Measurements from ENCODE around the gene FAM110A.
"Not testable (repeated sequence)": the region's sequence is repeated elsewhere in the genome, so short reads cannot be mapped to it uniquely, and the experiment has no call there.

Gene FAM110A

GRCh38 chr20:846894-847278, 13.4 kb downstream of the FAM110A start:
- Histone ChIP-seq H3K4me3 (ENCODE audit: low read depth, low read length) (no peak overlapping the region), H3K9me3 (ENCODE audit: control insufficient read depth, insufficient read depth, low read length) (no peaks in the 10 kb centered on the region), H3K27me3 (ENCODE audit: control insufficient read depth, insufficient read depth, low read length) (peaks cover 32% of the 10 kb centered on the region), H3K4me1 (ENCODE audit: control insufficient read depth, insufficient read depth, low read length) (peaks cover 8% of the 10 kb centered on the region), H3K36me3 (ENCODE audit: control insufficient read depth, insufficient read depth, low read length) (peaks cover 2% of the 10 kb centered on the region), H3K9ac (ENCODE audit: low read depth, low read length) (no peak overlapping the region)

- Histone ChIP-seq H3K4me3 (ENCODE audit: low read depth, low read length) (no peak overlapping the region), H3K9ac (ENCODE audit: low read depth, low read length) (no peak overlapping the region), H3K9me3 (ENCODE audit: control insufficient read depth, insufficient read depth, low read length) (no peaks in the 10 kb centered on the region), H3K4me1 (ENCODE audit: control insufficient read depth, insufficient read depth, low read length) (peaks cover 8% of the 10 kb centered on the region), H3K27me3 (ENCODE audit: control insufficient read depth, insufficient read depth, low read length) (peaks cover 21% of the 10 kb centered on the region), H3K36me3 (ENCODE audit: control insufficient read depth, insufficient read depth, low read length) (peaks cover 2% of the 10 kb centered on the region)
These were observed 14.7 kb downstream of the FAM110A start for GRCh38 chr20:848193-848592.

- not testable (repeated sequence) for H3K9me3 ChIP-seq (ENCODE audit: control insufficient read depth, insufficient read depth, low read length); H3K36me3 ChIP-seq (ENCODE audit: control insufficient read depth, insufficient read depth, low read length); H3K9ac ChIP-seq (ENCODE audit: low read depth, low read length); H3K4me3 ChIP-seq (ENCODE audit: low read depth, low read length); H3K4me1 ChIP-seq (ENCODE audit: control insufficient read depth, insufficient read depth, low read length)
- H3K27me3 ChIP-seq (ENCODE audit: control insufficient read depth, insufficient read depth, low read length), result peaks cover 16% of the 10 kb centered on the region
These were observed 15.2 kb downstream of the FAM110A start for GRCh38 chr20:848731-849130.

GRCh38 chr20:853406-853996, 20.0 kb downstream of the FAM110A start:
- H3K4me1 ChIP-seq (ENCODE audit: control insufficient read depth, insufficient read depth, low read length), result no peaks in the 10 kb centered on the region
- no peaks in the 10 kb centered on the region for H3K36me3 ChIP-seq (ENCODE audit: control insufficient read depth, insufficient read depth, low read length)
- no peaks in the 10 kb centered on the region for H3K9me3 ChIP-seq (ENCODE audit: control insufficient read depth, insufficient read depth, low read length)
- H3K9ac ChIP-seq (ENCODE audit: low read depth, low read length), result no peak overlapping the region
- no peaks in the 10 kb centered on the region for H3K27me3 ChIP-seq (ENCODE audit: control insufficient read depth, insufficient read depth, low read length)
- H3K4me3 ChIP-seq (ENCODE audit: low read depth, low read length), result no peak overlapping the region

GRCh38 chr20:854601-855000, 21.1 kb downstream of the FAM110A start:
- Histone ChIP-seq H3K36me3 (ENCODE audit: control insufficient read depth, insufficient read depth, low read length) (no peaks in the 10 kb centered on the region), H3K4me1 (ENCODE audit: control insufficient read depth, insufficient read depth, low read length) (no peaks in the 10 kb centered on the region), H3K27me3 (ENCODE audit: control insufficient read depth, insufficient read depth, low read length) (no peaks in the 10 kb centered on the region), H3K9me3 (ENCODE audit: control insufficient read depth, insufficient read depth, low read length) (no peaks in the 10 kb centered on the region), H3K9ac (ENCODE audit: low read depth, low read length) (no peak overlapping the region), H3K4me3 (ENCODE audit: low read depth, low read length) (no peak overlapping the region)

GRCh38 chr20:855466-856360, 22.2 kb downstream of the FAM110A start:
- no peaks in the 10 kb centered on the region for H3K4me1 ChIP-seq (ENCODE audit: control insufficient read depth, insufficient read depth, low read length)
- no peaks in the 10 kb centered on the region for H3K9me3 ChIP-seq (ENCODE audit: control insufficient read depth, insufficient read depth, low read length)
- H3K9ac ChIP-seq (ENCODE audit: low read depth, low read length), result no peak overlapping the region
- H3K27me3 ChIP-seq (ENCODE audit: control insufficient read depth, insufficient read depth, low read length), result no peaks in the 10 kb centered on the region
- no peaks in the 10 kb centered on the region for H3K36me3 ChIP-seq (ENCODE audit: control insufficient read depth, insufficient read depth, low read length)
- H3K4me3 ChIP-seq (ENCODE audit: low read depth, low read length), result no peak overlapping the region

- Histone ChIP-seq H3K9me3 (ENCODE audit: control insufficient read depth, insufficient read depth, low read length) (no peaks in the 10 kb centered on the region), H3K9ac (ENCODE audit: low read depth, low read length) (no peak overlapping the region), H3K36me3 (ENCODE audit: control insufficient read depth, insufficient read depth, low read length) (no peaks in the 10 kb centered on the region), H3K4me1 (ENCODE audit: control insufficient read depth, insufficient read depth, low read length) (no peaks in the 10 kb centered on the region), H3K4me3 (ENCODE audit: low read depth, low read length) (no peak overlapping the region), H3K27me3 (ENCODE audit: control insufficient read depth, insufficient read depth, low read length) (no peaks in the 10 kb centered on the region)
These were observed 22.9 kb downstream of the FAM110A start for GRCh38 chr20:856361-856775.

- no peaks in the 10 kb centered on the region for H3K9me3 ChIP-seq (ENCODE audit: control insufficient read depth, insufficient read depth, low read length)
- H3K4me3 ChIP-seq (ENCODE audit: low read depth, low read length), result no peak overlapping the region
- no peaks in the 10 kb centered on the region for H3K27me3 ChIP-seq (ENCODE audit: control insufficient read depth, insufficient read depth, low read length)
- no peaks in the 10 kb centered on the region for H3K36me3 ChIP-seq (ENCODE audit: control insufficient read depth, insufficient read depth, low read length)
- H3K9ac ChIP-seq (ENCODE audit: low read depth, low read length), result no peak overlapping the region
- no peaks in the 10 kb centered on the region for H3K4me1 ChIP-seq (ENCODE audit: control insufficient read depth, insufficient read depth, low read length)
These were observed 24.5 kb downstream of the FAM110A start for GRCh38 chr20:858011-858410.

- Histone ChIP-seq H3K9ac (ENCODE audit: low read depth, low read length) (no peak overlapping the region), H3K27me3 (ENCODE audit: control insufficient read depth, insufficient read depth, low read length) (no peaks in the 10 kb centered on the region), H3K36me3 (ENCODE audit: control insufficient read depth, insufficient read depth, low read length) (no peaks in the 10 kb centered on the region), H3K9me3 (ENCODE audit: control insufficient read depth, insufficient read depth, low read length) (no peaks in the 10 kb centered on the region), H3K4me3 (ENCODE audit: low read depth, low read length) (no peak overlapping the region), H3K4me1 (ENCODE audit: control insufficient read depth, insufficient read depth, low read length) (no peaks in the 10 kb centered on the region)
These were observed 26.3 kb downstream of the FAM110A start for GRCh38 chr20:859751-860231.

GRCh38 chr20:860891-861290, 27.4 kb downstream of the FAM110A start:
- H3K9ac ChIP-seq (ENCODE audit: low read depth, low read length), result no peak overlapping the region
- H3K4me1 ChIP-seq (ENCODE audit: control insufficient read depth, insufficient read depth, low read length), result no peaks in the 10 kb centered on the region
- no peaks in the 10 kb centered on the region for H3K36me3 ChIP-seq (ENCODE audit: control insufficient read depth, insufficient read depth, low read length)
- peaks cover 2% of the 10 kb centered on the region for H3K27me3 ChIP-seq (ENCODE audit: control insufficient read depth, insufficient read depth, low read length)
- no peaks in the 10 kb centered on the region for H3K9me3 ChIP-seq (ENCODE audit: control insufficient read depth, insufficient read depth, low read length)
- no peak overlapping the region for H3K4me3 ChIP-seq (ENCODE audit: low read depth, low read length)

- Histone ChIP-seq H3K4me3 (ENCODE audit: low read depth, low read length) (no peak overlapping the region), H3K9ac (ENCODE audit: low read depth, low read length) (no peak overlapping the region), H3K27me3 (ENCODE audit: control insufficient read depth, insufficient read depth, low read length) (peaks cover 2% of the 10 kb centered on the region), H3K4me1 (ENCODE audit: control insufficient read depth, insufficient read depth, low read length) (no peaks in the 10 kb centered on the region), H3K9me3 (ENCODE audit: control insufficient read depth, insufficient read depth, low read length) (no peaks in the 10 kb centered on the region), H3K36me3 (ENCODE audit: control insufficient read depth, insufficient read depth, low read length) (no peaks in the 10 kb centered on the region)
These were observed 31.9 kb downstream of the FAM110A start for GRCh38 chr20:865440-865839.

GRCh38 chr20:868279-868678, 34.8 kb downstream of the FAM110A start:
- Histone ChIP-seq H3K4me1 (ENCODE audit: control insufficient read depth, insufficient read depth, low read length) (no peaks in the 10 kb centered on the region), H3K9me3 (ENCODE audit: control insufficient read depth, insufficient read depth, low read length) (no peaks in the 10 kb centered on the region), H3K4me3 (ENCODE audit: low read depth, low read length) (no peak overlapping the region), H3K36me3 (ENCODE audit: control insufficient read depth, insufficient read depth, low read length) (no peaks in the 10 kb centered on the region), H3K9ac (ENCODE audit: low read depth, low read length) (no peak overlapping the region), H3K27me3 (ENCODE audit: control insufficient read depth, insufficient read depth, low read length) (peaks cover 2% of the 10 kb centered on the region)

Data from iPS-15b (cell line).